HepG2 (cell line): ENCODE measurements around the gene TTLL4. TPM values are rescaled to one million over a fixed set of nuclear protein-coding genes. Genes with fewer than 3 reads are reported as not detected.

Experiments used
- CCDC6 ChIP-seq: sonication (generic); formaldehyde crosslinking; IDR thresholded peaks from 2 replicates; pipeline ENCODE4 v1.8.1; 2022; ENCODE audit warnings: mild to moderate bottlenecking, missing genetic modification reagents, moderate library complexity
- KDM1A ChIP-seq: IDR thresholded peaks from 2 replicates; pipeline ENCODE4 v1.6.1; 2016; ENCODE audit warnings: missing compliant biosample characterization
- NFATC3 ChIP-seq: sonication (generic); formaldehyde crosslinking; IDR thresholded peaks from 2 replicates; pipeline ENCODE4 v1.5.1; 2020; ENCODE audit warnings: mild to moderate bottlenecking, missing genetic modification reagents
- SMC3 ChIP-seq: IDR thresholded peaks from 2 replicates; pipeline ENCODE4 v1.6.1; 2011; ENCODE audit warnings: low read length, improper control_type of control experiment
- ZC3H13 ChIP-seq: sonication (generic); formaldehyde crosslinking; IDR thresholded peaks from 2 replicates; pipeline ENCODE4 v1.8.1; 2023; ENCODE audit warnings: mild to moderate bottlenecking, missing genetic modification reagents, moderate library complexity
- ZFP36L2 ChIP-seq: sonication (generic); formaldehyde crosslinking; IDR thresholded peaks from 2 replicates; pipeline ENCODE4 v1.4.0; 2020; ENCODE audit warnings: missing genetic modification reagents
- ZHX1 ChIP-seq: sonication (generic); formaldehyde crosslinking; IDR thresholded peaks from 2 replicates; pipeline ENCODE4 v1.8.1; 2022; ENCODE audit warnings: low read depth, mild to moderate bottlenecking, missing genetic modification reagents
- ZNF20 ChIP-seq: sonication (generic); formaldehyde crosslinking; IDR thresholded peaks from 2 replicates; pipeline ENCODE4 v1.4.0; 2020; ENCODE audit warnings: mild to moderate bottlenecking, moderate library complexity, missing genetic modification reagents
- ZNF274 ChIP-seq: sonication (generic); formaldehyde crosslinking; IDR thresholded peaks from 2 replicates; pipeline ENCODE4 v1.5.1; 2020; ENCODE audit warnings: mild to moderate bottlenecking, missing genetic modification reagents
- ZNF350 ChIP-seq: sonication (generic); formaldehyde crosslinking; IDR thresholded peaks from 2 replicates; pipeline ENCODE4 v1.4.0; 2020; ENCODE audit warnings: mild to moderate bottlenecking, low read depth, missing genetic modification reagents, borderline replicate concordance
- ZNF441 ChIP-seq: sonication (generic); formaldehyde crosslinking; IDR thresholded peaks from 2 replicates; pipeline ENCODE4 v1.7.0; 2021; ENCODE audit warnings: missing genetic modification reagents, borderline replicate concordance
- ZNF619 ChIP-seq: sonication (generic); formaldehyde crosslinking; IDR thresholded peaks from 2 replicates; pipeline ENCODE4 v1.4.0; 2020; ENCODE audit warnings: mild to moderate bottlenecking, missing genetic modification reagents
- ZNF703 ChIP-seq: sonication (generic); formaldehyde crosslinking; IDR thresholded peaks from 2 replicates; pipeline ENCODE4 v1.5.1; 2020; ENCODE audit warnings: missing genetic modification reagents, mild to moderate bottlenecking, moderate library complexity, borderline replicate concordance
- ZNF709 ChIP-seq: sonication (generic); formaldehyde crosslinking; IDR thresholded peaks from 2 replicates; pipeline ENCODE4 v1.5.0; 2020; ENCODE audit warnings: mild to moderate bottlenecking, missing genetic modification reagents
- polyA plus RNA-seq, 8 experiments: library from polyadenylated mRNA; depleted of rRNA in 3 of 8; stranded (reverse) in 7 of 8; unstranded in 1 of 8; fragments of >200 nt; fragmentation: Illumina TruSeq in 4 of 8; extraction: Trizol in 4 of 8; gene quantifications; 2 replicates each; pipeline versions ENCODE4 v1.2.1 to v1.2.3, GENCODE V29; 2011 to 2016; ENCODE audit warnings: low read depth in 4 of 8, missing spikeins in 1 of 8, mixed read lengths in 1 of 8; ENCODE audit not compliant: insufficient read depth in 1 of 8
- total RNA-seq, 5 experiments: library from RNA; depleted of rRNA; stranded (reverse); fragments of >200 nt; fragmentation: Illumina TruSeq; extraction: Trizol; gene quantifications; 2 replicates each; pipeline ENCODE4 v1.2.3, GENCODE V29; 2016; ENCODE audit warnings: low read depth in 1 of 5
- TF ChIP-seq, protein P1 (sequence below): sonication (generic); formaldehyde crosslinking; IDR thresholded peaks from 2 replicates; pipeline ENCODE4 v1.8.1; 2023; ENCODE audit warnings: mild to moderate bottlenecking, missing genetic modification reagents, borderline replicate concordance
- TF ChIP-seq, protein P2 (sequence below), 2 experiments: fragments of 450-650 bp in 1 of 2; sonication (generic) in 1 of 2; formaldehyde crosslinking in 1 of 2; IDR thresholded peaks; 2 replicates each; pipeline versions ENCODE4 v1.6.1 to v1.8.0; 2016 to 2022; ENCODE audit warnings: antibody characterized with exemption in 1 of 2, mild to moderate bottlenecking in 1 of 2, missing genetic modification reagents in 1 of 2

The TTLL4 gene
- total and polyA plus RNA-seq, 2 of the 13 experiments (the other 11 are each of a cell fraction or from before 2014, with no cell fraction given) = 77.5 to 84.6 TPM

DNA sequence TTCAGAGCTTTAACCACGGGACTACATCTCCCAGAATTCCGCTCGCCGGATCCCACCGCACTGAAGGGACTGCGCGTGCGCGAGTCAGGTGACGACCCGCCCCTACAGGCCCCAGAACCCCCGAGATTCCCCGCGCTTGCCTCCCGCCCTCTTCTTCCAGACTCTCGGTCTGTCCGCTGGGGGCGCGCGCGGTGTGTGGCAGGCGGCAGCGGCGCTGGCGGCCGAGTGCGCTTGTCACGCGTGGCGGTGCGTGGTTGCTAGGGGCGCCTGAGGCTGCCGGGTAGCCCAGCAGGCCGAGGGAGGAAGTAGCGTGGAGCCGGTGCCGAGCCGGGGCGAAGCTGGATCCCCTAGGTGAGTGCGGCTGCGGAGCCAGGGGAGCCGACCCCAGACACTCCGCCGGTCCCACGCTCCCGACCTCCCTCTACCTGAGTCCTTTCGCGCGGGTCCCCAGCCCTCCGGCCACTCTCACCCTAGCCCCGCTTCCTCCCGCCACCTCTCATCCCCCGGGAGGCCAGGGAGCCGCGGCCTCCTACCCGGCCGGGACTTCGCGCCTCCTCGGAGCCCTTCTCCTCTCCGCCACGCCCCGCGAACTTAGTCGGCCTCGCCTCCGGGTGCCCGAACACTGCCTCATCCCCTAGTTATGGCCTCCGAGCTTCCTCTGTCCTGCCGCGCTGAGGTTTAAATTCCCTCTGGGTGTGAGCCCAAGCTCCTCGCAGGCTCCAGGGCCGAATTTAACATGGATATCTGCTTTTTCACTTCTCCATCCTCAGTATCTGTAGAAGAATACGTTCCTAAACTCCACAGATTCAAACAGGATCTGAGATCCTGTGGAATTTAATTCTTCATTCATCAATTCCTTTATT lies at the start of gene TTLL4 (continued):
- TF ChIP-seq ZNF350 (CRISPR knock-in tag) (peak; percentile 99), ZNF274 (peak; percentile 95), ZNF20 (CRISPR knock-in tag) (peak; percentile 77; the same call in 1 of the 2 replicates), ZNF709 (CRISPR knock-in tag) (peak; percentile 95), KDM1A (CRISPR knock-in tag) (peak; percentile 74; the same call in 1 of the 2 replicates), ZNF619 (CRISPR knock-in tag) (peak; percentile 89; the same call in 1 of the 2 replicates), ZC3H13 (peak; percentile 87), ZNF703 (CRISPR knock-in tag) (peak; percentile 66; the same call in 1 of the 2 replicates), NFATC3 (CRISPR knock-in tag) (peak; percentile 90; the same call in 1 of the 2 replicates), ZHX1 (CRISPR knock-in tag) (0 out of 2 replicates have a peak, but pooled peaks have one; percentile 67), SMC3 (peak; percentile 27; the same call in 1 of the 2 replicates), ZNF441 (CRISPR knock-in tag) (0 out of 2 replicates have a peak, but pooled peaks have one; percentile 13), ZFP36L2 (no peak; the same call in 1 of the 2 replicates), CCDC6 (peak; percentile 99)
- TF ChIP-seq, protein P1, sequence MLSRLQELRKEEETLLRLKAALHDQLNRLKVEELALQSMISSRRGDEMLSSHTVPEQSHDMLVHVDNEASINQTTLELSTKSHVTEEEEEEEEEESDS (CRISPR knock-in tag) = peak; percentile 50; the same call in 1 of the 2 replicates
- TF ChIP-seq, protein P2, sequence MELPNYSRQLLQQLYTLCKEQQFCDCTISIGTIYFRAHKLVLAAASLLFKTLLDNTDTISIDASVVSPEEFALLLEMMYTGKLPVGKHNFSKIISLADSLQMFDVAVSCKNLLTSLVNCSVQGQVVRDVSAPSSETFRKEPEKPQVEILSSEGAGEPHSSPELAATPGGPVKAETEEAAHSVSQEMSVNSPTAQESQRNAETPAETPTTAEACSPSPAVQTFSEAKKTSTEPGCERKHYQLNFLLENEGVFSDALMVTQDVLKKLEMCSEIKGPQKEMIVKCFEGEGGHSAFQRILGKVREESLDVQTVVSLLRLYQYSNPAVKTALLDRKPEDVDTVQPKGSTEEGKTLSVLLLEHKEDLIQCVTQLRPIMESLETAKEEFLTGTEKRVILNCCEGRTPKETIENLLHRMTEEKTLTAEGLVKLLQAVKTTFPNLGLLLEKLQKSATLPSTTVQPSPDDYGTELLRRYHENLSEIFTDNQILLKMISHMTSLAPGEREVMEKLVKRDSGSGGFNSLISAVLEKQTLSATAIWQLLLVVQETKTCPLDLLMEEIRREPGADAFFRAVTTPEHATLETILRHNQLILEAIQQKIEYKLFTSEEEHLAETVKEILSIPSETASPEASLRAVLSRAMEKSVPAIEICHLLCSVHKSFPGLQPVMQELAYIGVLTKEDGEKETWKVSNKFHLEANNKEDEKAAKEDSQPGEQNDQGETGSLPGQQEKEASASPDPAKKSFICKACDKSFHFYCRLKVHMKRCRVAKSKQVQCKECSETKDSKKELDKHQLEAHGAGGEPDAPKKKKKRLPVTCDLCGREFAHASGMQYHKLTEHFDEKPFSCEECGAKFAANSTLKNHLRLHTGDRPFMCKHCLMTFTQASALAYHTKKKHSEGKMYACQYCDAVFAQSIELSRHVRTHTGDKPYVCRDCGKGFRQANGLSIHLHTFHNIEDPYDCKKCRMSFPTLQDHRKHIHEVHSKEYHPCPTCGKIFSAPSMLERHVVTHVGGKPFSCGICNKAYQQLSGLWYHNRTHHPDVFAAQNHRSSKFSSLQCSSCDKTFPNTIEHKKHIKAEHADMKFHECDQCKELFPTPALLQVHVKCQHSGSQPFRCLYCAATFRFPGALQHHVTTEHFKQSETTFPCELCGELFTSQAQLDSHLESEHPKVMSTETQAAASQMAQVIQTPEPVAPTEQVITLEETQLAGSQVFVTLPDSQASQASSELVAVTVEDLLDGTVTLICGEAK (IDR thresholded peaks at IDR 0.05) = no peak
- TF ChIP-seq, protein P2 (CRISPR knock-in tag; IDR thresholded peaks at IDR 0.05) = peak; percentile 86
